HS-27A (cell line): ENCODE results near the gene FBXO10.
"Not testable (repeated sequence)": the region's sequence is repeated elsewhere in the genome, so short reads cannot be mapped to it uniquely, and the experiment has no call there.

ENCODE experiments used
- DNase-seq: peaks from one replicate; pipeline ENCODE4 v3.0.0-alpha.2; 2012; ENCODE audit warnings: low read depth, missing footprints

The FBXO10 gene

DNA sequence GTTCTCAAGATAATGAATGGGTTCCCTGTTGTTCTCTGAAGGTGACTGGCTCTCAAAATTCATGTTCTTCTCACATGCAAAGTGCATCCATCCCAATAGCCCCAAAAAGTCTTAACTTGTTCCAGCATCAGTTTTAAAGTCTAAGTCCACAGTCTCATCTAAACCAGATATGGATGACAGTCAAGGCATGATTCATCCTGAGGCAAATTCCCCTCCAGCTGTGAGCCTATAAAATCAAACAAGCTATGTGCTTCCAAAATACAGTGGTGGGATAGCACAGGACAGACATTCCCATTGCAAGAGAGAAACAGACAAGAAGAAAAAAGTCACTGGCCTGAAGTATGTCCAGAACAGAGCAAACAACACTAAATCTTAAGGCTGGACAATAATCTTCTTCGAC, 25.4 kb downstream of the FBXO10 start:
- no peak for DNase-seq

- no peak for DNase-seq
Observed at GRCh38 chr9:37549527-37549926, 26.7 kb downstream of the FBXO10 start.

DNA sequence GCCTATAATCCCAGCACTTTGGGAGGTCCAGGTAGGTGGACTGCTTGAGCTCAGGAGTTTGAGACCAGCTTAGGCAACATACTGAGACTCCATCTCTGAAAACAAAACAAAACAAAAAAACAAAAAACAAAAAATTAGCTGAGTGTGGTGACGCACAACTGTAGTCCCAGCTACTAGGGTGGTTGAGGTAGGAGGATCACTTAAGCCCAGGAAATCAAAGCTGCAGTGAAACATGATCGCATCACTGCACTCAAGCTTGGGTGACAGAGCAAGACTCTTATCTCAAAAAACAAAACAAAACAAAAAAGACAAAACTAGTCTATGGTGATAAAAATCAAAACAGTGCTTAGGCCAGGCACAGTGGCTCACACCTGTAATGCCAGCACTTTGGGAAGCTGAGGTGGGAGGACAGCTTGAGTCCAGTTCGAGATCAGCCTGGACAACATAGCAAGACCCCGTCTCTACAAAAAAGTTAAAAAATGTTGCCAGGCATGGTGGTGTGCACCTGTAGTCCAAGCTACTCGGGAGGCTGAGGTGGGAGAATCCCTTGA, 28.8 kb downstream of the FBXO10 start:
- no peak for DNase-seq

GRCh38 chr9:37543468-37543867, 32.7 kb downstream of the FBXO10 start:
- no peak for DNase-seq

DNA sequence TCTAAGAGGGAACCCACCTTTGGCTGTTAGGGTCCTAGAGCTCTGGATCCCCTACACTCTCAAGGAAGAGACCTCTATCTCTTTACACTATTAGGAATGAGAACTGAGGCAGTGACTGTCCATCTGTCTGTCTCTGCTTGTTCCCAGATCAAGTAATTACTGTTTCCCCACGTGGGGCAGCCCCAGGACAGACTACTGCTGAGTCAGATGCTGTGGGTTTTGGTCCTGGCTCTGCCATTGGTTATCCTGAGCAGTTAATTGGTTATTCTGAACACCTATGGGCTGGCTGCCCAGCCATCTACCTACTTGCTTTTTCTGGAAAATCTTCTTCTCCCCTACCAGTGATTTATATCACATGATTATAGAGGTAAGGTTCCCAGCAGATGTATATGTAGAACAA, 33.3 kb downstream of the FBXO10 start:
- no peak for DNase-seq

DNA sequence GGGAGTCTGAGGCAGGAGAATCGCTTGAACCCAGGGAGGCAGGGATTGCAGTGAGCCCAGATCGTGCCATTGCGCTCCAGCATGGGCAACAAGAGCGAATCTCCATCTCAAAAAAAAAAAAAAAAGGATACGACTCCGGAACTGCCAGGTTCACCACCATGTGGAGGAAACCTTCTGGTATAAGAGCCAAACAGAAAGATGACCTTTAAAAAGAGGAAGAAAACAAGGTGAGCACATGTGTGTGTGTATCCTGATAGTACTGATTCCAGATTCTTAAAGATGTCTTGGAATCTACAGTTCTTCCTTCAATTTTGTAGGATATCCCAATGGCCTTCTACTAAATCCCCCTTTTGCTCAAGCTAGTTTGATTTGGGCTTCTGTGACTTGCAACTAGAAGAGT, 33.7 kb downstream of the FBXO10 start:
- DNase-seq = no peak

- no peak for DNase-seq
Observed at GRCh38 chr9:37541465-37541864, 34.7 kb downstream of the FBXO10 start.

- DNase-seq = no peak
Observed at GRCh38 chr9:37540634-37541033, 35.5 kb downstream of the FBXO10 start.

- no peak for DNase-seq
Observed at GRCh38 chr9:37539634-37540033, 36.5 kb downstream of the FBXO10 start.

GRCh38 chr9:37538099-37538498, 38.1 kb downstream of the FBXO10 start:
- no peak for DNase-seq

- DNase-seq = no peak
Observed at GRCh38 chr9:37534901-37535300, 41.3 kb downstream of the FBXO10 start.

- DNase-seq = no peak
Observed at GRCh38 chr9:37534412-37534811, 41.8 kb downstream of the FBXO10 start.

DNA sequence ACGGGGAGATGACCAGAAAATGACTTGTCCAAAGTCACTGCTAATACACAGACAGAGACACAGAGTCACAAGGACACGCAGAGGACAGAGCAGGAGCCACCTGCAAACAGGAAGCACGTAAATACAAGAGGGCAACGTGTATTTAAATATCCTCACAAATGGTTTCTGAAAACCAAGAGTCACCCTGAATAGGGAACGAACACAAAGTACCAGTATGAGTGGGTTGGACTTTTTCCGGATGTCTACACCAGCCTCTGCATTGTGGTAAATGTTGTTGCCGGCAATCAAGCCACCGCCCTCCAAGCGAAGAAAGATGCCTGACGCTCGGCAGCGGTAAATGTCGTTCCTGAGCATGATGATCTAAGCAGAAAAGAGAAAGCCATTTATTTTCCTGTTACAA, 44.5 kb downstream of the FBXO10 start:
- no peak for DNase-seq

DNA sequence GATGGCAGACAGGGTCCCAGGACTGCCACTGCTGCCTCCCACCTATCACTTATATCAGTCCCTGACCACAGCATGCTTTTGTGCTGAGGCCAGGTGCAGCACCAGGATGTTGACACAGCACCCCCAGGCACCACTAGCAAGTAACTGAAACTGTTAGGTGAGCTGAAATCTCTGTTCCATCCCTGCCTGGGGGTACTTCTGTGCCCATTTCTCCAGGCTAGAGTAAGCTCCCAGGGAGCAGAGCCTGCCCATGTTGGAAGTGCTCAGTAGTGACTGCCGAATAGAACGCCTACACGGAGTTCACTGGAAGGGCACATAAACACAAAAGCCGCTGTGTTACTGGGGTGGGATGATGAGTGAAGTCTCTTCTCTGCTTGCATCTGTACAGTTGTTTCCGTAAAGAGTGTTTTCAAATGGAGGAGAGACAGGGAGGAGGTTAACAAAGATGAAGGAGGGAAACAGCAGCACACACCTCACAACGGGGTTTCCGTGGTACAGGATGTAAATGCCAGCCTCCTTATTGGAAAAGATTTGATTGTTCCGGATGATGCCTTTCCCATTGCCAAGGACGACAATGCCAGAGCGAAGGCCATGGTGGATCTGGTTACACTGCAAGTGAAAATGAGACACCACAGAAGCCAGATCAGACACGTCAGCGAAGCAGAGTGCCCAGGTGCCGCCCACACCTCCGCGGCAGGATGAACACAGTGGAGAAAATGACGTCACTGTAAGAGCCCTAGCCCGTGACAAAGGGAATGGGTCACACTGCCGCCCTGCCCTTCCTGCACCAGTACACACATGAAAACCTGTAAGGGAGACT, 47.3 kb downstream of the FBXO10 start:
- no peak for DNase-seq

DNA sequence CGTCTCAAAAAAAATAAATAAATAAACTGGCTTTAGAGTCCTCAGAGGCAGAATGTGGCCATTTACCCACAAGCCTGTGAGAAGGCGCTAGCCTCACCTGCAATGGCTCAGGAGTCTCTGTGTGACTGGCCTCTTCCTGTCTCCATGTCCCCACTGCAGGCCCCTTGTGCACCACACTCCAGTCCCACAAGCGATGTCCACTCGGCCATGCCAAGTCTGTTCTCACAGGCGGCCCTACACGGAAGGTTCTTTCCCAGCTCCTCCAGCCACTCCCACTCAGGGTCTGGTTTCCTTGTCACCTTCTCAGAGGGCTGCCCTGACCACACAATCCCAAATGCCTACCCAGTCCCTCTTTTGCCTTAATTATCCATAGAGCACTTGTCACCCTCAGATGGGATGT, 52.3 kb downstream of the FBXO10 start:
- no peak for DNase-seq

DNA sequence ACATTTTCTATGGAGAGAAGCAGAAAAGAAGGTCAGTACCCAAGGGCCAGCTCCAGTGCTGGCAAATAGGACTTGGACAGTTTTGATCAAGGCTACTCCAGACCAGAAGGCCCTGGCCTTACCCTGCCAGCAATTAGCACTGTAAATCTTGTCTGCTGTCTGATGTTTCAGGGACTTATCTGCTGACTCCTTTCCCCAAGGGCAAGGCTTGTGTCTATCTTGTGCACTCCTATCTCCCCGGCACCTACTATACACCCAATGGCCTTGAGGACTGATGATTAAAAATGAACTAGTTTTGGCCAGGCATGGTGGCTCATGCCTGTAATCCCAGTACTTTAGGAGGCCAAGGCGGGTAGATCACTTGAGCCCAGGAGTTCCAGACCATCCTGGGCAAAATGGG, 53.2 kb downstream of the FBXO10 start:
- DNase-seq = no peak

DNA sequence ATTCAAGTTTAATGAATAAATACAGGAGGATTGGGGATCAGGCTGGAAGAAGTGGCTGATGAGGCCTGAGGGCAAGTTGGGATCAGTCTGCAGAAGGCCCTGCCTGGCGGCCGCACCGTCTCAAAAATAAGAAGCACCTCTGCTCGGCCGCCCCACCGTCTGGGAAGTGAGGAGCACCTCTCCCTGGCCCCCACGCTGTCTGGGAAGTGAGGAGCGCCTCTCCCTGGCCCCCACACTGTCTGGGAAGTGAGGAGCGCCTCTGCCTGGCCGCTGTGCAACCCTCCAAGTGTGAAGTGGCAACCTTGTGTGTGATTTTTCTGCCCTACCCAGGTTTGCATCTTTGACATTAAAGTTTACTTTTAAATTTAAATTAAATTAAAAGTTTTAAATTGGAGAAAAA, 55.1 kb downstream of the FBXO10 start:
- DNase-seq = no peak

DNA sequence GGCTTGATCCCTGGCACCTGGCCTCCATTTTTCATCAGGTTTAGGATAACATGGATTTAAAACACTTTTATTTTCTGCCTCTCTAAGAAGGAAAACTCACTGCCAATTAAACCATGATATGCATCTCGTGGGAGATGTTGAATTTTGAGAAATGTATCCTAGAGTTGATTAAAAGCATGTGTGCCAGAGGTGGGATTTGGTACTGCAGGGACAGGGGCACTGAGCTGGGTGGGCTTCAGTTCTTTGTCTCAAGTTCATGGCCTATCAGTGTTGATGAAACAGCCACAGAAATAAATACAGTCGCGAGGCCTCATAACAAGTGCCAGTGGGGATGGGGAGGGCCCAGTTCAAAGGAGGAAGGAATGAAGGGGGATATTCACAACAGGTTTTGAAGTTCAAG, 55.5 kb downstream of the FBXO10 start:
- no peak for DNase-seq

DNA sequence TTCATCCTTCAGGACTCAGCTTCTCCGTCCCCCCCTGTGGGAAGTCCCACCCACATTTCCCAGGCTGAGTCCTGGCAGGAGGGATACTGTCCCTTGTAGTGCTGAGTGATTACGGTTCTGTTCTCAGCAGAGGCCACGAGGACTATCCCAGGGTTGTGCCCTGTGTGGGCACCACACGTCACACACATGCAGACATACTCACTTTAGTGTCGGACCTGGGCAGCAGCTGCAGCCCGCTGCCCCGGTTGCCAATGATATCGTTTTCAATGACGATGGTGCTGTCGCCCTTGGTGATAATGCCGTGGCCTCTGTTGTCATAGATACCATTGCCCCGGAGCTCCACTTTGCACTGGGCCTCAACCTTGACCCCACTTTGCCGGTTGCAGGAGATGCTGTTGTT, 58.3 kb downstream of the FBXO10 start:
- DNase-seq = no peak

DNA sequence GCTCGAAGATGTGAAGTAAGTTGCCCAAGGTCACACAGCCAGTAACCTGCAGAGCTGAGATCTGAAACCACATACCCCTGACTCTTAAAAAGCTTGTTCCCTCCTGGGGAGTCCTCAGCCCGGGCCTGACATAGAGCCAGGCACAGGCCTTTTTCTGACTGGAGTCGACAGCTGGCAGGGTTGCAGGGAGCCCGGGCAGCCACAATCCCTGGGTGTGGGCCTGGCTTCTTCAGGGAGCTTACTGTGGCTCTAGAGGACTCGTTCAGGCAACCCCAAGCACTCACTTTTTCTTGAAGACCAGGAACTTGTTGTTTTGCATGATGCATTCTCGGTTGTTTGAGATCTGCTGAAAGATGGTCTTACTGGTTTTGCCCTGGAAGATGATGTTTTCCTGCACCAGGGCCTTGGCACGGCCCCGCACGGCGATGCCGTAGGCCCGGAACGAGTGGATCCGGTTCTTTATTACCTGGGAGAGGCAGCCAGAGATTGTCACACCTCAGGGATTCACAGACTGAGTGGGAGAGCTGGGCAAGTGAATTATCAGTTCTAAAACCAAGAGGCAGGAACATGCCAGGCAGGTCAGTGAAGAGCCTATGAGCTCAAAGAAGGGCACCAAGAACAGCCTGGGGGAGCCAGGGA, 60.4 kb downstream of the FBXO10 start:
- DNase-seq = no peak

GRCh38 chr9:37514999-37515398, 61.2 kb downstream of the FBXO10 start:
- DNase-seq = no peak

- DNase-seq = not testable (repeated sequence)
Observed at GRCh38 chr9:37514415-37514814, 61.8 kb downstream of the FBXO10 start.

DNA sequence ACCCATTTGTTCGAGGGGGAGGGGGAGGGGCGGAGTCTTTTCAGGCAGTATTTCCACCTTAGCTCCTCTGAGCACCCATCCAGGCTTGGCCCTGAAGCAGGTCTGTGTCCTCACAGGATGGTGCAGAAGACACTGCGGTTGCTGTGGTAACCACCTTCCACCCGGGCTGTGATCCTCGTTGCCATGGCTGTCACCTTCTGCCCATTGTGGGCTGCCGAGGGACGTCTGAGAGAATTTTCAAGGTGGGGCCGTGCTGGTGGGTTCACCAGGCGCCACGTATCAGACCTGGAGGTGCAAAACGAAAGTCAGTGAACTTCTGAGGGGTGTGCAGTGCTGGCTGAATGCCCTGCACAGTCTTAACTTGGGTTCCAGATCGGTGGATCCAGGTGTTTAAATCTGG, 63.7 kb downstream of the FBXO10 start:
- DNase-seq = no peak
